B cell (primary cell): ENCODE results near the gene CNOT4.

Experiments used
- EZH2 ChIP-seq: IDR thresholded peaks from 2 replicates; pipeline ENCODE4 v1.6.1; 2012; ENCODE audit warnings: borderline replicate concordance, low read depth, mild to moderate bottlenecking, moderate library complexity, low read length; ENCODE audit not compliant: insufficient read depth, poor library complexity, severe bottlenecking
- TF ChIP-seq, protein P1 (sequence below): fragments of 200-600 bp; IDR thresholded peaks from one replicate; pipeline ENCODE4 v1.8.0; 2022; ENCODE audit warnings: antibody characterized with exemption, mild to moderate bottlenecking

DNA sequence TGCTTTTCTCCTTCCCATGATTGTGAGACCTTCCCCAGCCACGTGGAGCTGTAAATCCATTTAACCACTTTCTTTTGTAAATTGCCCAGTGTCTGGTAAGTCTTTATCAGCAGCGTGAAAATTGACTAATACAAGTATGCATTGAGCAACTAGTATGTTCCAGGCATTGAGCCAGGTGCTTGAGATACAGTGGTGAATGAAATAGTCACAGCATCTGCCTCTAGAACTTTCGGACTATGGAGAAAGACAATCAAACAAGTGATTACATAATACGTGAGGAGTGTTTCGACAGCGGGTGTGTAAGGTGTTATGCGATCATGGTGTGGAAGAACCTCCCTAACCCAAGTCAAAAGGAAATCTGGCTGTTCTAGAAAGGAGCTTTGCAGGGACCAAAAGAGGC is 26.2 kb upstream of the CNOT4 start:
- TF ChIP-seq, protein P1, sequence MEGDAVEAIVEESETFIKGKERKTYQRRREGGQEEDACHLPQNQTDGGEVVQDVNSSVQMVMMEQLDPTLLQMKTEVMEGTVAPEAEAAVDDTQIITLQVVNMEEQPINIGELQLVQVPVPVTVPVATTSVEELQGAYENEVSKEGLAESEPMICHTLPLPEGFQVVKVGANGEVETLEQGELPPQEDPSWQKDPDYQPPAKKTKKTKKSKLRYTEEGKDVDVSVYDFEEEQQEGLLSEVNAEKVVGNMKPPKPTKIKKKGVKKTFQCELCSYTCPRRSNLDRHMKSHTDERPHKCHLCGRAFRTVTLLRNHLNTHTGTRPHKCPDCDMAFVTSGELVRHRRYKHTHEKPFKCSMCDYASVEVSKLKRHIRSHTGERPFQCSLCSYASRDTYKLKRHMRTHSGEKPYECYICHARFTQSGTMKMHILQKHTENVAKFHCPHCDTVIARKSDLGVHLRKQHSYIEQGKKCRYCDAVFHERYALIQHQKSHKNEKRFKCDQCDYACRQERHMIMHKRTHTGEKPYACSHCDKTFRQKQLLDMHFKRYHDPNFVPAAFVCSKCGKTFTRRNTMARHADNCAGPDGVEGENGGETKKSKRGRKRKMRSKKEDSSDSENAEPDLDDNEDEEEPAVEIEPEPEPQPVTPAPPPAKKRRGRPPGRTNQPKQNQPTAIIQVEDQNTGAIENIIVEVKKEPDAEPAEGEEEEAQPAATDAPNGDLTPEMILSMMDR, result no peak
- no peak for TF ChIP-seq EZH2
